ENCODE data around the gene NALCN. TPM values are rescaled to one million over a fixed set of nuclear protein-coding genes. Genes with fewer than 3 reads are reported as not detected.
A peak's percentile ranks its signal among the peaks of the same experiment; 100 is the strongest.

NALCN gene
- total RNA-seq, result 18.5 TPM

DNA sequence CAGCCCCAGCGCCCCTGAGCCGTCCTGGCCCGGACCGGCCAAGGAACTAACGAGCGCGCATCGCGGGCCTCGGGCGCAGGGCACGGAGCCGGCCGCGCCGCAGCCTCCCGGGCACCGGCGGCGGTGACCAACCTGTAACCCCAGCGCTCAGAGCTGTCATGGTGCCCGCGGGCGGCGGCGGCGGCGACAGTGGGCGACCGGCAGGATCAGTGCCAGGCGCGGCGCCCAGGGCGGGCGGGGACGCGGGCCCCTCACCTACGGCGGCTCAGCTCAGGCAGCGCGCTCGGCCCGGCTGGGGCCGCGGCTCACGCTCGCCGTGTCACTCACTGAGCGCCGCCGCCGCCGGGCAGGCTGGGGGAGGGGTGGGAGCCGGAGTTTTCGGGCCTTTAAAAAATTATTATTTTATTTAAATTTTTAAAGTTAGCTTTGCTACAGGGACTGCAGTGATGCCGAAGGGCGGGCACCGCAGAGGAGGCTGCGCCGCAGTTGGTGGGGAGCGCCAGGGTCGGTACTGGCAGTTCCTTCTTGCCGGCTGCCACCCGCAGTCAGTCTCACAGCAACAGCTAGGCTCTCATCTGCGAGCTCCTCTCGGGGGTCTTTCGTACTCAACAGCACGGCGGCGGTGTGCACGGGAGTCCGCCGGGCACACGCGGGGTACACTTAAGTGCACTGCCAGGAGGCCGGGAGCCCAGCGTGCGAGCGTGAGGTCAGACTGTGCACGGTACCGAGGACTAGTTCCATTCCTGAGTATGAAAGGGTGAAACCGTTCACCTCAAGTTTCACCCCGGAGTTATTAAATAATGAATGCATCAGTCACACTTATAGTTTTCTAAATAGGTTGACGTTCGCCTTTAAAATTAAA lies at the start of gene NALCN:
NALCN (minus strand) TSS at position 328 of the 862 bp plus-strand sequence. CDS start 17,382 bp downstream, outside the sequence.
- Histone ChIP-seq H3K36me3 (no peaks in the 10 kb centered on the region), H3K9me3 (no peaks in the 10 kb centered on the region), H3K4me3 (peak within 1 kb of the TSS; percentile 71 to 98), H3K27ac (peak within 1 kb of the TSS; percentile 74 to 80), H3K27me3 (no peaks in the 10 kb centered on the region), H3K4me1 (peaks cover 0 to 3% of the 10 kb centered on the region in 2 donors)
- intact Hi-C loops (cut with DNase I), result loop anchor here (2.0 kb wide), 1 partner anchor 36 kb away; the partner anchor contains the start of gene ITGBL1
- DNase-seq (ENCODE audit: low spot score in 2 of 2), result peak in 1 of 2 donors; percentile 74
- TF ChIP-seq, protein P1, sequence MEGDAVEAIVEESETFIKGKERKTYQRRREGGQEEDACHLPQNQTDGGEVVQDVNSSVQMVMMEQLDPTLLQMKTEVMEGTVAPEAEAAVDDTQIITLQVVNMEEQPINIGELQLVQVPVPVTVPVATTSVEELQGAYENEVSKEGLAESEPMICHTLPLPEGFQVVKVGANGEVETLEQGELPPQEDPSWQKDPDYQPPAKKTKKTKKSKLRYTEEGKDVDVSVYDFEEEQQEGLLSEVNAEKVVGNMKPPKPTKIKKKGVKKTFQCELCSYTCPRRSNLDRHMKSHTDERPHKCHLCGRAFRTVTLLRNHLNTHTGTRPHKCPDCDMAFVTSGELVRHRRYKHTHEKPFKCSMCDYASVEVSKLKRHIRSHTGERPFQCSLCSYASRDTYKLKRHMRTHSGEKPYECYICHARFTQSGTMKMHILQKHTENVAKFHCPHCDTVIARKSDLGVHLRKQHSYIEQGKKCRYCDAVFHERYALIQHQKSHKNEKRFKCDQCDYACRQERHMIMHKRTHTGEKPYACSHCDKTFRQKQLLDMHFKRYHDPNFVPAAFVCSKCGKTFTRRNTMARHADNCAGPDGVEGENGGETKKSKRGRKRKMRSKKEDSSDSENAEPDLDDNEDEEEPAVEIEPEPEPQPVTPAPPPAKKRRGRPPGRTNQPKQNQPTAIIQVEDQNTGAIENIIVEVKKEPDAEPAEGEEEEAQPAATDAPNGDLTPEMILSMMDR (IDR thresholded peaks at IDR 0.05), result no peak

DNA sequence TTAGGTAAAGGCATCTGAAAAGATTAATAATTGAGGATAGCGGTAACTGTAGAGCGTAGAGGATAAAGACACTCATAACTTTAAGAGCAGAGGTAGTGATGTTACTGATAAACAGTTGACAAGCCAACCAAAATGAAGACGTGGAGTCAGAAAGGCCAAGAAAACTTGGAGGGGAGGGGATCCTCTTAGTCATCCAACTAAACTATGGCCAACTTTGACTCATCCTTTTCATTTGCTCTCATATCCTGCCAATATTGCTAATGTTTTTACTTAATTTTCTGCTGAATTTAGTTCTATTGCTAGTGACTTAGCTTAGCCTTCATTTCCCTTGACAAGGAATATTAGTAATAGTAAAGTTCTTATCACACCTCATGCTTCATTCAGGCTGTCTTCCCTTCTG lies 49.6 kb upstream of the NALCN start:
- no peaks in the 10 kb centered on the region for H3K27me3 ChIP-seq
- H3K9me3 ChIP-seq, result no peaks in the 10 kb centered on the region
- peaks cover 0 to 11% of the 10 kb centered on the region in 2 donors for H3K4me1 ChIP-seq
- intact Hi-C loops (cut with DNase I), result no loop called here
- no peaks in the 10 kb centered on the region for H3K36me3 ChIP-seq
- TF ChIP-seq, protein P1 (IDR thresholded peaks at IDR 0.05), result no peak
- DNase-seq (ENCODE audit: low spot score in 2 of 2), result no peak
- peak overlapping the region in 1 of 2 donors; percentile 65 for H3K27ac ChIP-seq
- no peak overlapping the region for H3K4me3 ChIP-seq

DNA sequence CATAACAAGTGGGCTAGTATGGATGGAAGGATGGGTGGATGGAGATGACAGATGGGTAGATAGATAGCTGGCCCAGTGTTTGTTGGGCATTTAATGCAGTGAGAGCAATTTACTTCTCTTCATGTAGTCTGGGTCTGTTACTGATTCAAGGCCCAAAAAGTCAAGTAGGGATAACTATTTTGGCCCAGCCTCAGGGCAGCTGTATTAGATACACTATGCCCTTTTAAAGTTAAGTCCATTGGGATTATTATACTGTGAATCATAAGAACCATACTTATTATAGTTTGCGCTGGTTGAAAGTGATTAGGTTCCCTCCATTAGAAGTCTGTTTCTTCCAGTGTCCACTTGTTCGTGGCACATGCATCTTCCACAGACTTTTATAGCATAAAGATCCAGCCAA lies 40.9 kb upstream of the NALCN start:
- Histone ChIP-seq H3K27ac (peak overlapping the region; percentile 90 to 95), H3K4me3 (peak overlapping the region in 1 of 2 donors; percentile 77), H3K27me3 (no peaks in the 10 kb centered on the region), H3K4me1 (peaks cover 3 to 24% of the 10 kb centered on the region in 2 donors), H3K9me3 (no peaks in the 10 kb centered on the region), H3K36me3 (no peaks in the 10 kb centered on the region)
- no peak for DNase-seq (ENCODE audit: low spot score in 2 of 2)
- intact Hi-C loops (cut with DNase I), result loop anchor here (5.0 kb wide), 1 partner anchor 40 kb away; no protein-coding TSS in a partner anchor
- TF ChIP-seq, protein P1 (IDR thresholded peaks at IDR 0.05), result no peak

DNA sequence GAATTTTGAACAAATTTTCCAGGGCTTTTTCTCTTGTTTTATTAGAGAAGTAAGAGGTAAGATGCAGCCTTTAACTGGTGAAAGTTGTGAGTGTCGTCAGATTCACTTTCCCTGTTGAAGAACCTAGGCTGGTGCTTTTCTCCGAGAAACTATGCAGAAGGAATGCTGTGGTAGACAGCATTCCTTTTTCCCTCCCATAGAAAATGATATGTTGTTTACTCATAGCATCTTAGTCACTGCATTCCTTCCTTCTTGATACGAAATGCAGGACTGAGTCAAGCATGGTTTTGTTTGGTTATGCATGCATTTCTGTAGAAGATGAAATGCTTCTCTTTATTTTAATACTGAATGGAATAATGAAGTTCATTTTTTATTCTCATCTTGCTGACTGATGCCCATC lies 39.6 kb upstream of the NALCN start:
- peak overlapping the region; percentile 90 to 95 for H3K27ac ChIP-seq
- DNase-seq (ENCODE audit: low spot score in 2 of 2), result no peak
- H3K36me3 ChIP-seq, result no peaks in the 10 kb centered on the region
- TF ChIP-seq, protein P1 (IDR thresholded peaks at IDR 0.05), result no peak
- no peaks in the 10 kb centered on the region for H3K9me3 ChIP-seq
- no peaks in the 10 kb centered on the region for H3K27me3 ChIP-seq
- intact Hi-C loops (cut with DNase I), result loop anchor here (5.0 kb wide), 1 partner anchor 41 kb away; no protein-coding TSS in a partner anchor
- H3K4me1 ChIP-seq, result peaks cover 3 to 28% of the 10 kb centered on the region in 2 donors
- peak overlapping the region in 1 of 2 donors; percentile 77 for H3K4me3 ChIP-seq

- peak overlapping the region in 1 of 2 donors; percentile 77 for H3K4me3 ChIP-seq
- intact Hi-C loops (cut with DNase I), result loop anchor here (5.0 kb wide), 6 partner anchors 43 to 302 kb away; no protein-coding TSS in a partner anchor
- TF ChIP-seq, protein P1 (IDR thresholded peaks at IDR 0.05), result no peak
Measured at GRCh38 chr13:101454767-101455166, 38.5 kb upstream of the NALCN start.

More at GRCh38 chr13:101454767-101455166, 38.5 kb upstream of the NALCN start:
- no peaks in the 10 kb centered on the region for H3K36me3 ChIP-seq
- H3K27ac ChIP-seq, result peak overlapping the region; percentile 90 to 95
- DNase-seq (ENCODE audit: low spot score in 2 of 2), result no peak
- H3K27me3 ChIP-seq, result no peaks in the 10 kb centered on the region
- H3K9me3 ChIP-seq, result no peaks in the 10 kb centered on the region
- peaks cover 3 to 31% of the 10 kb centered on the region in 2 donors for H3K4me1 ChIP-seq
